Trophoblast cell (in vitro differentiated cells and primary cell): ENCODE measurements around the gene ICA1.

Experiments
- DNase-seq, 2 donors: peaks; one replicate each; pipeline ENCODE4 v3.0.0-alpha.2; 2016
- H2AFZ ChIP-seq: 2 replicates; pipeline ENCODE4 v1.6.1; 2013; ENCODE audit warnings: low read length, moderate library complexity, mild to moderate bottlenecking; ENCODE audit not compliant: insufficient read depth, poor library complexity
- H2AK5ac ChIP-seq: 2 replicates; pipeline ENCODE4 v1.6.1; 2013; ENCODE audit warnings: mild to moderate bottlenecking, low read length
- H2BK120ac ChIP-seq: 2 replicates; pipeline ENCODE4 v1.6.1; 2013; ENCODE audit warnings: low read length, mild to moderate bottlenecking, moderate library complexity; ENCODE audit not compliant: insufficient read depth, poor library complexity
- H2BK12ac ChIP-seq: 2 replicates; pipeline ENCODE4 v1.6.1; 2013; ENCODE audit warnings: mild to moderate bottlenecking, low read length, moderate library complexity
- H2BK5ac ChIP-seq: 2 replicates; pipeline ENCODE4 v1.6.1; 2013; ENCODE audit warnings: low read length, low read depth, moderate library complexity, mild to moderate bottlenecking; ENCODE audit not compliant: poor library complexity
- H3K14ac ChIP-seq: 2 replicates; pipeline ENCODE4 v1.6.1; 2013; ENCODE audit warnings: mild to moderate bottlenecking, low read length
- H3K18ac ChIP-seq: 2 replicates; pipeline ENCODE4 v1.6.1; 2013; ENCODE audit warnings: mild to moderate bottlenecking, low read length
- H3K23ac ChIP-seq: 2 replicates; pipeline ENCODE4 v1.6.1; 2013; ENCODE audit warnings: low read length
- H3K27ac ChIP-seq: 2 replicates; pipeline ENCODE4 v1.5.1; 2013; ENCODE audit warnings: low read depth, mild to moderate bottlenecking, inconsistent platforms, low read length, moderate library complexity
- H3K27me3 ChIP-seq: 2 replicates; pipeline ENCODE4 v1.6.1; 2013; ENCODE audit warnings: inconsistent platforms, mild to moderate bottlenecking, low read length, moderate library complexity; ENCODE audit not compliant: insufficient read depth
- H3K36me3 ChIP-seq, 2 experiments: 1 replicate in 1 of 2; 2 replicates in 1 of 2; pipeline ENCODE4 v1.6.1; 2013; ENCODE audit warnings: low read length in 2 of 2, mild to moderate bottlenecking in 2 of 2, moderate library complexity in 1 of 2; ENCODE audit not compliant: insufficient read depth in 2 of 2, control insufficient read depth in 1 of 2
- H3K4ac ChIP-seq: 2 replicates; pipeline ENCODE4 v1.6.1; 2013; ENCODE audit warnings: low read depth, mild to moderate bottlenecking, low read length, moderate library complexity
- H3K4me1 ChIP-seq, 2 experiments: 1 replicate in 1 of 2; 2 replicates in 1 of 2; pipeline ENCODE4 v1.6.1; 2013; ENCODE audit warnings: low read length in 2 of 2, mild to moderate bottlenecking in 2 of 2, moderate library complexity in 1 of 2; ENCODE audit not compliant: insufficient read depth in 2 of 2, control insufficient read depth in 1 of 2
- H3K4me2 ChIP-seq: 2 replicates; pipeline ENCODE4 v1.6.1; 2013; ENCODE audit warnings: inconsistent platforms, mild to moderate bottlenecking, low read length, moderate library complexity
- H3K4me3 ChIP-seq: 2 replicates; pipeline ENCODE4 v1.5.1; 2013; ENCODE audit warnings: mild to moderate bottlenecking, low read depth, low read length, inconsistent platforms
- H3K79me1 ChIP-seq: one replicate; pipeline ENCODE4 v1.6.1; 2013; ENCODE audit warnings: low read length
- H3K79me2 ChIP-seq: 2 replicates; pipeline ENCODE4 v1.6.1; 2013; ENCODE audit warnings: low read length, mild to moderate bottlenecking; ENCODE audit not compliant: control insufficient read depth, insufficient read depth, poor library complexity
- H3K9ac ChIP-seq: 2 replicates; pipeline ENCODE4 v1.6.1; 2013; ENCODE audit warnings: mild to moderate bottlenecking, low read length
- H3K9me3 ChIP-seq: 2 replicates; pipeline ENCODE4 v1.6.1; 2013; ENCODE audit warnings: low read depth, mild to moderate bottlenecking, control low read depth, inconsistent platforms, low read length; ENCODE audit not compliant: insufficient read depth
- H4K12ac ChIP-seq: 2 replicates; pipeline ENCODE4 v1.6.1; 2013; ENCODE audit warnings: low read depth, mild to moderate bottlenecking, low read length, moderate library complexity
- H4K8ac ChIP-seq: 2 replicates; pipeline ENCODE4 v1.6.1; 2013; ENCODE audit warnings: low read depth, mild to moderate bottlenecking, low read length, moderate library complexity
- H4K91ac ChIP-seq: one replicate; pipeline ENCODE4 v1.6.1; 2013; ENCODE audit warnings: low read depth, mild to moderate bottlenecking, low read length, moderate library complexity
- WGBS: extraction: QIAGEN DNeasy Blood & Tissue Kit; methylation state at CpG from one replicate; pipeline ENCODE4 v1.1.7; 2013; ENCODE audit warnings: missing lambda C conversion rate; ENCODE audit not compliant: insufficient read length, insufficient coverage; ENCODE audit errors: extremely low coverage; 5-methylcytosine and 5-hydroxymethylcytosine counted together

ICA1 gene

GRCh38 chr7:8154272-8154671 is 107.7 kb downstream of the ICA1 start:
- H4K12ac ChIP-seq, result no peak overlapping the region
- H3K79me1 ChIP-seq, result no peaks in the 10 kb centered on the region
- H2BK5ac ChIP-seq, result no peak overlapping the region
- H4K8ac ChIP-seq, result no peak overlapping the region
- H3K14ac ChIP-seq, result no peak overlapping the region
- H3K27me3 ChIP-seq, result no peaks in the 10 kb centered on the region
- H3K36me3 ChIP-seq, result no peaks in the 10 kb centered on the region
- no CpG with 5 or more reads among the region's 2 CpGs for WGBS
- H2AK5ac ChIP-seq, result no peak overlapping the region
- H2BK120ac ChIP-seq, result no peak overlapping the region
- no peak overlapping the region for H3K4me3 ChIP-seq
- no peak overlapping the region for H3K9ac ChIP-seq
- no peak overlapping the region for H2AFZ ChIP-seq
- no peak overlapping the region for H3K18ac ChIP-seq
- H3K79me2 ChIP-seq, result no peaks in the 10 kb centered on the region
- no peak overlapping the region for H3K27ac ChIP-seq
- DNase-seq, result no peak
- no peak overlapping the region for H3K4ac ChIP-seq
- H3K4me1 ChIP-seq, result no peaks in the 10 kb centered on the region
- no peak overlapping the region for H3K4me2 ChIP-seq
- peaks cover 4% of the 10 kb centered on the region for H3K9me3 ChIP-seq
- H3K23ac ChIP-seq, result no peak overlapping the region
- H4K91ac ChIP-seq, result no peak overlapping the region
- H2BK12ac ChIP-seq, result no peak overlapping the region

- H3K9ac ChIP-seq, result no peak overlapping the region
- H3K79me2 ChIP-seq, result no peaks in the 10 kb centered on the region
- no peaks in the 10 kb centered on the region for H3K79me1 ChIP-seq
- no peaks in the 10 kb centered on the region for H3K27me3 ChIP-seq
- no peak overlapping the region for H2AFZ ChIP-seq
- no peak overlapping the region for H4K12ac ChIP-seq
- H3K4me2 ChIP-seq, result no peak overlapping the region
- WGBS, result no CpG with 5 or more reads among the region's 4 CpGs
- no peak overlapping the region for H2BK12ac ChIP-seq
- no peak for DNase-seq
- H2BK120ac ChIP-seq, result no peak overlapping the region
- H2AK5ac ChIP-seq, result no peak overlapping the region
- no peak overlapping the region for H3K23ac ChIP-seq
- H3K4me1 ChIP-seq, result no peaks in the 10 kb centered on the region
- H3K18ac ChIP-seq, result no peak overlapping the region
- no peak overlapping the region for H3K4ac ChIP-seq
- H3K27ac ChIP-seq, result no peak overlapping the region
- H3K14ac ChIP-seq, result no peak overlapping the region
- H2BK5ac ChIP-seq, result no peak overlapping the region
- H3K9me3 ChIP-seq, result peaks cover 4% of the 10 kb centered on the region
- no peak overlapping the region for H4K91ac ChIP-seq
- peak overlapping the region; percentile 34 for H3K4me3 ChIP-seq
- no peak overlapping the region for H4K8ac ChIP-seq
- no peaks in the 10 kb centered on the region for H3K36me3 ChIP-seq
These were observed 109.3 kb downstream of the ICA1 start for GRCh38 chr7:8152489-8153192.

- H3K4me2 ChIP-seq, result no peak overlapping the region
- H4K12ac ChIP-seq, result no peak overlapping the region
- H2BK5ac ChIP-seq, result no peak overlapping the region
- no CpG with 5 or more reads among the region's 7 CpGs for WGBS
- H2BK120ac ChIP-seq, result no peak overlapping the region
- no peak overlapping the region for H2BK12ac ChIP-seq
- no peaks in the 10 kb centered on the region for H3K79me2 ChIP-seq
- H3K79me1 ChIP-seq, result no peaks in the 10 kb centered on the region
- H3K4me1 ChIP-seq, result no peaks in the 10 kb centered on the region
- no peak overlapping the region for H3K4me3 ChIP-seq
- no peaks in the 10 kb centered on the region for H3K27me3 ChIP-seq
- no peak for DNase-seq
- H2AFZ ChIP-seq, result no peak overlapping the region
- H2AK5ac ChIP-seq, result no peak overlapping the region
- H3K14ac ChIP-seq, result no peak overlapping the region
- no peak overlapping the region for H4K91ac ChIP-seq
- no peak overlapping the region for H3K4ac ChIP-seq
- peaks cover 4% of the 10 kb centered on the region for H3K9me3 ChIP-seq
- no peak overlapping the region for H4K8ac ChIP-seq
- H3K27ac ChIP-seq, result no peak overlapping the region
- no peak overlapping the region for H3K23ac ChIP-seq
- no peaks in the 10 kb centered on the region for H3K36me3 ChIP-seq
- no peak overlapping the region for H3K18ac ChIP-seq
- H3K9ac ChIP-seq, result no peak overlapping the region
These were observed 110.7 kb downstream of the ICA1 start for GRCh38 chr7:8151161-8151725.

GRCh38 chr7:8149222-8149621 is 112.7 kb downstream of the ICA1 start:
- no peak for DNase-seq
- H3K36me3 ChIP-seq, result no peaks in the 10 kb centered on the region
- H3K14ac ChIP-seq, result no peak overlapping the region
- no peak overlapping the region for H4K91ac ChIP-seq
- H3K9ac ChIP-seq, result no peak overlapping the region
- no peak overlapping the region for H3K4ac ChIP-seq
- no peak overlapping the region for H2BK12ac ChIP-seq
- no peak overlapping the region for H3K23ac ChIP-seq
- peaks cover 4% of the 10 kb centered on the region for H3K9me3 ChIP-seq
- no CpG with 5 or more reads among the region's 4 CpGs for WGBS
- no peak overlapping the region for H3K27ac ChIP-seq
- H2AK5ac ChIP-seq, result no peak overlapping the region
- H4K12ac ChIP-seq, result no peak overlapping the region
- H3K4me1 ChIP-seq, result no peaks in the 10 kb centered on the region
- H3K79me2 ChIP-seq, result no peaks in the 10 kb centered on the region
- no peaks in the 10 kb centered on the region for H3K27me3 ChIP-seq
- no peaks in the 10 kb centered on the region for H3K79me1 ChIP-seq
- no peak overlapping the region for H3K4me2 ChIP-seq
- no peak overlapping the region for H2AFZ ChIP-seq
- no peak overlapping the region for H2BK120ac ChIP-seq
- no peak overlapping the region for H3K18ac ChIP-seq
- H4K8ac ChIP-seq, result no peak overlapping the region
- H2BK5ac ChIP-seq, result no peak overlapping the region
- no peak overlapping the region for H3K4me3 ChIP-seq
